Activated naive CD8-positive, alpha-beta T cell treated with anti-CD3 and anti-CD28 coated beads, Interleukin-2, amount 50 U/mL, for 24 hours (primary cell): ENCODE data around the gene CHPF2.

Experiments
- ATAC-seq: fragments of 150-1000 bp; cut with Tn5 transposase; one replicate; pipeline ENCODE4 v1.10.0; 2021
- DNase-seq: peaks from one replicate; pipeline ENCODE4 v3.0.0; 2021
- H3K27ac Mint-ChIP-seq: one replicate; pipeline ENCODE4 v1.8.0; 2021; ENCODE audit warnings: mild to moderate bottlenecking, mixed read lengths
- H3K27me3 Mint-ChIP-seq: one replicate; pipeline ENCODE4 v1.8.0; 2021; ENCODE audit warnings: mixed read lengths
- H3K36me3 Mint-ChIP-seq: one replicate; pipeline ENCODE4 v1.8.0; 2021; ENCODE audit warnings: low read depth, mixed read lengths
- H3K4me1 Mint-ChIP-seq: one replicate; pipeline ENCODE4 v1.8.0; 2021; ENCODE audit warnings: mixed read lengths
- H3K4me3 Mint-ChIP-seq: one replicate; pipeline ENCODE4 v1.8.0; 2021; ENCODE audit warnings: mild to moderate bottlenecking, moderate library complexity, mixed read lengths
- H3K9me3 Mint-ChIP-seq: one replicate; pipeline ENCODE4 v1.8.0; 2021; ENCODE audit warnings: mixed read lengths

CHPF2 gene

DNA sequence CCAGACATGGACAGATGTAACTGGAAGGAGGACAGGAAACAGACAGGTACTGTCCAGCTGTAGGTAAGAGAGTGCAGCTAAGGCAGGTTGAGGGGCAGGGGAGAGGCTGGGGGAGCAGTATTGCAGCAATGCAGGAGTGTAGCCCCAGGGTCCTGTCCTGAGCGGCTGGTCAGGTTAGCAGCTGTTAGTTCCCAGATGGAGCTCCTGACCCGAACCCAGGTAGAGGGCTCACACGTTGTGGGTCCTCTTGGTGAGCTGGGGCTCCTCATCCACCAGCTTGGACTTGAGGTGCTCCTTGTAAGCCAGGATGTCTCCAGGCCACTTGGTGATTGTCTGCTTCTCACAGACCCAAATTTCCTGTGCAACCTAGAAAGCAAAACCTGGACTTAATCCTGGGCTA is 18.5 kb upstream of the CHPF2 start:
- ATAC-seq, result no peak
- Mint-ChIP-seq H3K4me3 (no peak overlapping the region), H3K4me1 (peaks cover 2% of the 10 kb centered on the region), H3K36me3 (peaks cover 35% of the 10 kb centered on the region), H3K27me3 (no peaks in the 10 kb centered on the region), H3K9me3 (no peaks in the 10 kb centered on the region), H3K27ac (no peak overlapping the region)
- DNase-seq, result no peak

DNA sequence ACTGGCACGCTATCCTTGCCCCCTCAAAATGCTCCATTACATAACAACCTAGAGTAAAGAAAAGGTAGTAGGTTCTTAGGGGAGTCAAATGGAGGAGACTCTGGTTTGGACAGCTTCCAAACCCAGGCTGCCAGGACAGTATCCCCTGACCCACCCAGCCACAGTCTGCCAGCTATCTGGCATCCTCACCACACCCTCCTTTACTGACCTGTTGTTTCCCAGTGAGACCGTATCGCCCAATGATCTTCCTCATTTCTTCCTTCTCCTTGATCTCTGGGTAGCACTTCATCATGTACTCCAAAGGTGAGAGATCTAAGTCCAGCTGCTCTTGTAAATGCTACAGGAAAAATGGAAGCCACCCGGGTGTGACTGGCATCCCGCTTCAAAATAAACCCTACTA is 16.9 kb upstream of the CHPF2 start:
- Mint-ChIP-seq H3K36me3 (peaks cover 45% of the 10 kb centered on the region), H3K4me1 (no peaks in the 10 kb centered on the region), H3K27me3 (no peaks in the 10 kb centered on the region), H3K9me3 (no peaks in the 10 kb centered on the region), H3K27ac (no peak overlapping the region), H3K4me3 (no peak overlapping the region)
- ATAC-seq, result no peak
- DNase-seq, result no peak

DNA sequence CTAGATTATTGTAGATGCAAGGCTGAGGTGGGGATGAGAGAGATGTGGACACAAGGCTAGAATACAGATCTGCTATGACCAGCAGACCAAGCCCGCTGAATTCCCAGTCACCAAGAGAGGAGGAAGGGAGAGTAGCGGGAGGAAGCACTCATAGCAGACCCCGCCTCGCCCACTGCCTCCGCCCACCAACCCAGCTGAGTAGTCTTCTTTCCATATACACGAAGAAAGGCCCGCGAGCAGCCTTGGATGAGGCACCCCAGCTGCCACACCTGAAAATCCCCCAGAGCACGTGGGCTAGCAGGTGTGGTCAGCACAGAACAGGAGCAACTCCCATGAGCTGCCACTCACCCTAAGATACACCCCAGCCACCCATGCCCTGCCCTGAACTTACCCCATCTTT is 14.1 kb upstream of the CHPF2 start:
- Mint-ChIP-seq H3K4me3 (no peak overlapping the region), H3K27ac (no peak overlapping the region), H3K9me3 (no peaks in the 10 kb centered on the region), H3K27me3 (no peaks in the 10 kb centered on the region), H3K36me3 (peaks cover 62% of the 10 kb centered on the region), H3K4me1 (no peaks in the 10 kb centered on the region)
- no peak for DNase-seq
- no peak for ATAC-seq

DNA sequence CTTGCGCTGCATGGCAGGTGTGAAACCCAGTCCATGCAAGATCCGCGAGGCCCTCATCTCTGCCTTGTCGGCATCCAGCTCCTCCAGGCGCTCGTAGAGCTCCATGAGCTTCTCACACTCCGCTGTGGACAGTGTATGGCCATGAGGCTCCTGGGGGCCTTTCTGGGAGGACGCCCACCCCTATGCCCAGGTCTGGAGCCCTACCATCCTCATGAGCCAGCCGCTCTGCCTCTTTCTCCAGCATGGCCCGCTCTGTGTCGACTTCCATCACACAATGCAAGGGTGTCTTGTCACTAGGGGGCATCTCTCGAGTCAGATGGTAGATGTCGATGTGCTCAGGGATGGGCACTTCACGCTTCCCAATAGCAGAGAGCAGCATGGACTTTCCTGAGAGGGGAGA is 8.6 kb upstream of the CHPF2 start:
- H3K27me3 Mint-ChIP-seq, result no peaks in the 10 kb centered on the region
- H3K27ac Mint-ChIP-seq, result no peak overlapping the region
- ATAC-seq (no peak), DNase-seq (no peak)
- H3K9me3 Mint-ChIP-seq, result no peaks in the 10 kb centered on the region
- peaks cover 57% of the 10 kb centered on the region for H3K36me3 Mint-ChIP-seq
- H3K4me1 Mint-ChIP-seq, result peaks cover 32% of the 10 kb centered on the region
- H3K4me3 Mint-ChIP-seq, result no peak overlapping the region

DNA sequence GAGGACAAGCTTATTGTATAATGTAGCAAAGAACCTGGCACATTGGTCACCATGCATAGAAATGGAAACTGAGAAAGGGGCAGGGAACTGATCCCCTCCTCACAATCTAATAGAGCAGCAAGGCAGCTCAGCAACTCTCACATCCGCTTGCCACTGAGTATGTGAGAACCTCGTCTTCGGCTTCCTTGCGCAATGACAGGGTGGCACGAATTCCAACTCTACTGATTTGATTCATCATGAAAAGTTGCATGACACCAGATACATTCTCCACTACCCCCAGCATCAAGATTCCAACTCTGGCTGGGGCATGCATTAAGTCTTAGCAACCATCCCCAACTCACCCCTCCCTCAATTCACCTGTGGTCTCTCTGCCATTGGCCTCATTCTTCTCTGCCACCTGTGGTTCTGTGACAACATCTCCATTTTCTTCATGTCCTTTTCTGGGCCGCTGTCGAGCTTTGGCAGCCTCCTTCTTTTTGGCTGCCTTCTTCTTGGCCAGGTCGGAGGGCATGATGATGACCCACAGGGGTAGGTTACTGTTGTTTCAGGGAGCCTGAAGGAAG is 6.3 kb upstream of the CHPF2 start:
- no peak for DNase-seq
- H3K36me3 Mint-ChIP-seq, result peaks cover 41% of the 10 kb centered on the region
- no peaks in the 10 kb centered on the region for H3K27me3 Mint-ChIP-seq
- H3K4me1 Mint-ChIP-seq, result peaks cover 32% of the 10 kb centered on the region
- peak overlapping the region; percentile 96 for H3K27ac Mint-ChIP-seq
- ATAC-seq, result no peak
- peak overlapping the region; percentile 91 for H3K4me3 Mint-ChIP-seq
- H3K9me3 Mint-ChIP-seq, result no peaks in the 10 kb centered on the region

DNA sequence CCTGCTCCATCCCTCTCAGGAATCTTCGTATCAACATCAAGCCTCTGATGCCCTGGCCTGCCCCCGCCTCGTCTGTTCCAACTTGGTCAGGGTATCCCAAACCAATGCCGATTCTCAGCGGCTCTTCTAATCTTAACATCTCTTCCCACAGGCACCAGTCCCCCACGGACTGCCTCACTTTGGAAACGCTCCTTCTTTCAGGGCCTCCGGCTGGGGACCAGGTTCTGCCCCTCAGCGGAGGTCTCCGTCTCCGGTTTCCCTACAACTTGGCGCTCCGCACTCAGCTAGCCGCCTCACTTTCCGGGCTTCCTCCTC is 5.8 kb upstream of the CHPF2 start:
- ATAC-seq, result no peak
- no peaks in the 10 kb centered on the region for H3K9me3 Mint-ChIP-seq
- no peak for DNase-seq
- H3K36me3 Mint-ChIP-seq, result peaks cover 39% of the 10 kb centered on the region
- H3K27me3 Mint-ChIP-seq, result no peaks in the 10 kb centered on the region
- peak overlapping the region; percentile 96 for H3K27ac Mint-ChIP-seq
- peak overlapping the region; percentile 91 for H3K4me3 Mint-ChIP-seq
- peaks cover 36% of the 10 kb centered on the region for H3K4me1 Mint-ChIP-seq

DNA sequence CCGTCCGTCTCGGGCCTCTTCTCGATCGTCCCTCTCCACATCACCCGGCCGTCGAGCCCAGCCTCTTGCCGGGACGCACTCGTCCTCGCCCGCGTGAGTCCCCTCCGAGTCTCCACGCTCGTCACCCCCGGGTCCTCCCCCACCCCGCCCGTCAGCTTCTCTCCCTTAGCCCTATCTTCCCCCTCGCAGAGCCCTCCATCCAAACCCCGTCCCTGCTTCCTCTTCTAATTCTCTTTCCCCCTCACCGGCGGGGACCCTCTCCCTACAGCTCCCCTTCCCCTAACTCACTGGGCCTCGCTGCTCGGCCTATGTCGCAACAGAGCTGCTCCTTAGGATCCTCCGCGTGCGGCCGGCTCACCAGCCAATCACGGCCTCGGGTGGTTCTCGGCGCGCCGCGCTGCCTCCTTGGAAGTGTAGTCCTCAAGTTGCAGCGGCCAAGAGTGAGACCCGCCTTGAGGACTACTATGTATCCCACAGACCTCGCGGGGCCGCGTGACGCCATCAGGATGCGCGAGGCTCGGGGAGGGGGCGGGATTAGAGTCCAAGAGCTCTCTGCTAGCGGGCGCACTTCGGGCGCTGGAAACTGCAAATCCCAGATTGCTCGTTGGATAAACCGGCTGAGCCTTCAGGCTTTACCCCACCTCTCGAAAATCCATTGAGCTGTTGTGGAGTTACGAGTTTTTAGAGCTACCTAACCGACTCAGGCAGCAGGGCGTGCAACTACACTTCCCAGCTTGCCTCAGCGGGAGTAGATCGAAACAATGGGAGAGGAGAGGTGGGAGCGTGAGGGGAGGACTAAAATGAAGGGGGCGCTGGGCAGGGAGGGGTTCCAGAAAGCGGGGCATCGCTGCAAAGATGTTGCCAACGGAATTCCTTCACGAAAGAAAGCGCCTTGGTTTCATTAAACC is 5.2 kb upstream of the CHPF2 start, which contains the start of gene ABCF2:
Gene ABCF2, minus strand, starts transcription at position 331 of the 908 bp plus-strand sequence. CDS start 747 bp downstream, outside the sequence.
- H3K4me1 Mint-ChIP-seq, result peaks cover 42% of the 10 kb centered on the region
- no peaks in the 10 kb centered on the region for H3K9me3 Mint-ChIP-seq
- H3K27me3 Mint-ChIP-seq, result no peaks in the 10 kb centered on the region
- peak; percentile 100 for ATAC-seq
- peak; percentile 99 for DNase-seq
- peaks cover 34% of the 10 kb centered on the region for H3K36me3 Mint-ChIP-seq
- peak within 1 kb of the TSS; percentile 91 for H3K4me3 Mint-ChIP-seq
- peak within 1 kb of the TSS; percentile 96 for H3K27ac Mint-ChIP-seq

DNA sequence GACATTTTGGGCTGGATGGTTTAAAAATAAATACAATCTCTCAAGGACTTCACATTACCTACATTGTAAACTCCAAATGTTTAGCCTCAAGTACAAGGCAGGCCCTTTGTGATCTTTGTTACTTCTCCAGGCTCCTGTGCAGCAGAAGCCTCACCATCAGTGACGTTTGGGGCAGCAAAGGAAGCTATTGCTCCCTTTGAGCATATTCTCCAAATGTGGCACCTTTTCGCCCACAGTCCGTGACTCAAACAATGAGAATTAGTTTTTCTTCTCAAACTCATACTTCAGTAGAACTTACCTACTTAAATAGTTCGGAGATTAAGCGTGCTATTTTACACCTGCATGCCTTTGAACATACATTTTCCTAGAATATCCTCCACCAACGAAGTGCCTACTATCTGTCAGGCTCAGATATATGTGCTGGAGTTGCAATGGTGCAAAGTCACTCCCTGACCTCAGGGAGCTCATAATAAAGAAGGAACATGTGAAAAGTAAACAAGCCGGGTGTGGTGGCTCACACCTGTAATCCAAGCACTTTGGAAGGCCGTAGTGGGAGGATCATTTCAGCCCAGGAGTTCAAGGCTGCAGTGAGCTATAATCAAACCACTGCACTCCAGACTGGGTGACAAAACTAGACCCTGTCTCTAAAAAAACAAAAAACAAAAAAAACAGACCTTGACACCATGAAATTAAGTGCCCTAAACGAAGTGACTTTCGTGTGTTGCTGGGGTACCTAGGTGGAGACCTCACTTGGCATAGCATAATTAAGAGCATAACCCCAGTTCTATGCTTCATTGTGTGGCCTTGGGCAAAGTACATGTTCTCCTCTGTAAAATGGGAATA is 4.0 kb upstream of the CHPF2 start:
- Mint-ChIP-seq H3K9me3 (no peaks in the 10 kb centered on the region), H3K36me3 (peaks cover 33% of the 10 kb centered on the region), H3K27me3 (no peaks in the 10 kb centered on the region), H3K27ac (peak overlapping the region; percentile 96), H3K4me3 (peak overlapping the region; percentile 91), H3K4me1 (peaks cover 47% of the 10 kb centered on the region)
- ATAC-seq (no peak), DNase-seq (no peak)

DNA sequence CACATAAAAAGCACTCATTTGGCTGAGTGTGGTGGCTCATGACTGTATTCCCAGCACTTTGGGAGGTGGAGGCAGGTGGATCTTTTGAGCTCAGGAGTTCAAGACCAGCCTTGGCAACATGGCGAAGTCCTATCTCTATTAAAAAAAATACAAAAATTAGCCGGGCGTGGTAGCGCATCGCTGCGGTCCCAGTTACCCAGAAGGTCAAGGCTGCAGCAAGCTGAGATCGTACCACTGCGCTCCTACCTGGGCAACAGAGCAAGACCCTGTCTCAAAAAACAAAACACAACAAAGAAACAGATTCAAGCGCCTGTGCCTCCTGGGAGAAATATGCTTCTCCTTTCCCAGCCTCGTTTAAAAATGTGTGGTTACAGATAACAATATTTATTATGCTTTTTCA is 3.0 kb upstream of the CHPF2 start:
- Mint-ChIP-seq H3K4me3 (no peak overlapping the region), H3K27ac (no peak overlapping the region), H3K27me3 (no peaks in the 10 kb centered on the region), H3K36me3 (peaks cover 31% of the 10 kb centered on the region), H3K9me3 (no peaks in the 10 kb centered on the region), H3K4me1 (peaks cover 57% of the 10 kb centered on the region)
- DNase-seq, result no peak
- no peak for ATAC-seq

DNA sequence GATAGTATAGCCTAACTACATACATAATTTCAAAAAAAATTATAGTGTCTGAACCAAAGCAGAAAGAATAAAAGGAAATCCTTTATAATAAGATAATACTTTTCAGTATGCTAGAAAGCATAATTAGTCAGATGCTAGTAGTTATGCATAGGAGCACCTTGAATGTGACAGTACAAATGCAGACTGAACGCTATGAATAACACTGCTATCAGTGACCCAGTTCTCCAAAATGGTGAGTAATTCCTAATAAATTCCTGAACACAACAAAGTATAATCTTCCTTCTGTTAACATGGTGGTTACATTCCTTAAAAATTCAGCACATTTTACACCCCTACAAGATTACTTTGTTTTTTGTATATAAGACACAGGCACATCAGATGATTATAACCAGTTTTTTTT is 1.2 kb upstream of the CHPF2 start:
- peaks cover 51% of the 10 kb centered on the region for H3K4me1 Mint-ChIP-seq
- no peak for ATAC-seq

DNA sequence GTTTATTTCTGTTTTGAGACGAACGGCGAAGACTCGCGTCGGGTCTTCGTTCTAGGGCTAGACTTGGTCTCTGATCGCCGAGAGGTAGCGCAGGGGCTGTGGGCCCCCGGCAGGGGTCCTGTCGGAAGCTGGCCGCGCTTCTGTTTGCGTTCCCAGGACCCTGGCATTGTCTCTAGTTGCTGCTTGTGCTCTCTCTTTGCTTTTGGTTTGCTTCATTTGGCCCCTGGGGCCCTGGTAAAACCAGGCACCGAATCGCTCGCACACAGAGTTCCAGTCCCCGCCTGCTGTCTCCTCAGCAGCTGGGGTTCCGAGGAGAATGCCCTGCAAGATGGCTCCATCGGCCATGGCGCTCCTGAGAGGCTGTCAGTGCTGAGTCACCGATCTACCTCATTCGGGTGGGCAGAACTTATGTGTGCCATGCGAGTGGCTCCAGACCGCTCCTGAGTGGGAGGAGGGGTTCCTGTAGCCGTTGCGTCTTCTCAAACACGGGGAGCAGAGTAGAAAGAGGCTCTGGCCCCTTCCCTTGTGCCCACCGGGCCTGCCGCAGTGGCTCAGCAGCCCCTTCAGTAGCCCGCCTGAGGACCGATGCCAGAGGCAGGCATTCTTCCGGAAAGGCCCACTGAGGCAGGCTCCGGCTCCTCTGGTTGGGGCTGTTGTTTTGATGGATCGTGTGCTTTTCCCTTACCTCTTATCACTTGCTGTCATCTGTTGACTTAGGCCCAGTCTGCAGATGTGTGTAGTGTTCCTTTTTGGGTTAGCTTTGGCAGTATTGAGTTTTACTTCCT is 826 bp downstream of the CHPF2 start:
- H3K27ac Mint-ChIP-seq, result peak overlapping the region; percentile 99
- peak; percentile 89 for ATAC-seq
- H3K4me3 Mint-ChIP-seq, result peak overlapping the region; percentile 100
- H3K36me3 Mint-ChIP-seq, result peaks cover 22% of the 10 kb centered on the region
- no peaks in the 10 kb centered on the region for H3K9me3 Mint-ChIP-seq
- no peaks in the 10 kb centered on the region for H3K27me3 Mint-ChIP-seq
- DNase-seq, result peak; percentile 80
- peaks cover 37% of the 10 kb centered on the region for H3K4me1 Mint-ChIP-seq

More for the DNA sequence above, 1.2 kb upstream of the CHPF2 start:
- H3K27ac Mint-ChIP-seq, result no peak overlapping the region
- DNase-seq, result no peak
- no peaks in the 10 kb centered on the region for H3K27me3 Mint-ChIP-seq
- H3K4me3 Mint-ChIP-seq, result peak overlapping the region; percentile 100
- peaks cover 21% of the 10 kb centered on the region for H3K36me3 Mint-ChIP-seq
- no peaks in the 10 kb centered on the region for H3K9me3 Mint-ChIP-seq

DNA sequence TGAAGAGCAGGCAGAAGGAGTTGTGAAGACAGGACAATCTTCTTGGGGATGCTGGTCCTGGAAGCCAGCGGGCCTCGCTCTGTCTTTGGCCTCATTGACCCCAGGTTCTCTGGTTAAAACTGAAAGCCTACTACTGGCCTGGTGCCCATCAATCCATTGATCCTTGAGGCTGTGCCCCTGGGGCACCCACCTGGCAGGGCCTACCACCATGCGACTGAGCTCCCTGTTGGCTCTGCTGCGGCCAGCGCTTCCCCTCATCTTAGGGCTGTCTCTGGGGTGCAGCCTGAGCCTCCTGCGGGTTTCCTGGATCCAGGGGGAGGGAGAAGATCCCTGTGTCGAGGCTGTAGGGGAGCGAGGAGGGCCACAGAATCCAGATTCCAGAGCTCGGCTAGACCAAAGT is 1.5 kb downstream of the CHPF2 start:
- H3K36me3 Mint-ChIP-seq, result peaks cover 22% of the 10 kb centered on the region
- DNase-seq (no peak), ATAC-seq (no peak)
- peak overlapping the region; percentile 99 for H3K27ac Mint-ChIP-seq
- peaks cover 34% of the 10 kb centered on the region for H3K4me1 Mint-ChIP-seq
- peak overlapping the region; percentile 100 for H3K4me3 Mint-ChIP-seq
- no peaks in the 10 kb centered on the region for H3K27me3 Mint-ChIP-seq
- H3K9me3 Mint-ChIP-seq, result no peaks in the 10 kb centered on the region

DNA sequence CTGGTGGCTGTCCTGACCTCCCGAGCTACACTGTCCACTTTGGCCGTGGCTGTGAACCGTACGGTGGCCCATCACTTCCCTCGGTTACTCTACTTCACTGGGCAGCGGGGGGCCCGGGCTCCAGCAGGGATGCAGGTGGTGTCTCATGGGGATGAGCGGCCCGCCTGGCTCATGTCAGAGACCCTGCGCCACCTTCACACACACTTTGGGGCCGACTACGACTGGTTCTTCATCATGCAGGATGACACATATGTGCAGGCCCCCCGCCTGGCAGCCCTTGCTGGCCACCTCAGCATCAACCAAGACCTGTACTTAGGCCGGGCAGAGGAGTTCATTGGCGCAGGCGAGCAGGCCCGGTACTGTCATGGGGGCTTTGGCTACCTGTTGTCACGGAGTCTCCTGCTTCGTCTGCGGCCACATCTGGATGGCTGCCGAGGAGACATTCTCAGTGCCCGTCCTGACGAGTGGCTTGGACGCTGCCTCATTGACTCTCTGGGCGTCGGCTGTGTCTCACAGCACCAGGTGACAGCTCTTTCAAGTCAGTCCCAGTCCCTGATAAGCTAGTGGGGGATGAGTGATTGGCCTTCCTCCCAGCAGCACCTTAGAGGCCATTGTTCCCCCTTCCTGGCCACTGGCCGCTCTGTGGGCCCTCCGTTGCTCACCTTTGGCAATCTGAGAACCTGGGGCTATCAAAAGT is 3.0 kb downstream of the CHPF2 start:
- H3K27ac Mint-ChIP-seq, result peak overlapping the region; percentile 35
- DNase-seq, result no peak
- ATAC-seq, result no peak
- H3K9me3 Mint-ChIP-seq, result no peaks in the 10 kb centered on the region
- peaks cover 34% of the 10 kb centered on the region for H3K4me1 Mint-ChIP-seq
- H3K36me3 Mint-ChIP-seq, result peaks cover 22% of the 10 kb centered on the region
- H3K27me3 Mint-ChIP-seq, result no peaks in the 10 kb centered on the region
- no peak overlapping the region for H3K4me3 Mint-ChIP-seq

DNA sequence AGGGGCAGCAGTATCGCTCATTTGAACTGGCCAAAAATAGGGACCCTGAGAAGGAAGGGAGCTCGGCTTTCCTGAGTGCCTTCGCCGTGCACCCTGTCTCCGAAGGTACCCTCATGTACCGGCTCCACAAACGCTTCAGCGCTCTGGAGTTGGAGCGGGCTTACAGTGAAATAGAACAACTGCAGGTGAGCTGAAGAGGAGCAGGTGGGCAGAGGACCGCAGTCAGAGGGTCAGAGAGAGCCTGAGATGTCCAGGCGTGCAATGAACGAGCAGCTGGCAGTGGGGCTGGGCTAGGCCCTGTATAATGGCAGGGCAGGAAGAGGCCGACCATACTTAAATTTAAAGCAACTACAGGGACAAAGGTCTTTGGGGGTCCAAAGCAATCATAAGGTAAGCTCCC is 4.1 kb downstream of the CHPF2 start:
- no peaks in the 10 kb centered on the region for H3K27me3 Mint-ChIP-seq
- no peak overlapping the region for H3K27ac Mint-ChIP-seq
- H3K9me3 Mint-ChIP-seq, result no peaks in the 10 kb centered on the region
- no peak for DNase-seq
- peaks cover 22% of the 10 kb centered on the region for H3K36me3 Mint-ChIP-seq
- H3K4me1 Mint-ChIP-seq, result peaks cover 32% of the 10 kb centered on the region
- H3K4me3 Mint-ChIP-seq, result no peak overlapping the region
- no peak for ATAC-seq
